ENCODE results near the gene MARCKSL1. TPM values are rescaled to one million over a fixed set of nuclear protein-coding genes. Genes with fewer than 3 reads are reported as not detected.

The MARCKSL1 gene
- total and polyA plus RNA-seq, 2 donors (not counting 1 experiment from before 2014, with no cell fraction given), result 73.2 to 106 TPM

- DNase-seq, result no peak
- H4K20me1 ChIP-seq (ENCODE audit: control insufficient read depth, insufficient read depth, low read length, poor library complexity, severe bottlenecking), result peaks cover 38% of the 10 kb centered on the region
- ChIA-PET CTCF (interaction anchor here (1.0 to 6.2 kb wide), 10 partner anchors 10 to 116 kb away, joined by 3 to 71 read pairs (median 5); partner anchors contain the start of gene BSDC1), POLR2A (interaction anchor here (0.5 to 1.4 kb wide), 3 partner anchors 10 to 75 kb away, joined by 3 to 8 read pairs (median 3); no protein-coding TSS in a partner anchor)
- H2AFZ ChIP-seq (ENCODE audit: insufficient read depth, low read depth, low read length, poor library complexity, severe bottlenecking), result no peak overlapping the region
- no peak overlapping the region for H3K4me2 ChIP-seq (replicated peaks; ENCODE audit: low read depth, low read length, poor library complexity, severe bottlenecking)
- intact Hi-C loops (cut with micrococcal nuclease), result no loop called here
- no peaks in the 10 kb centered on the region for H3K27me3 Mint-ChIP-seq
- no peak overlapping the region for H3K4me3 Mint-ChIP-seq
- H3K4me1 Mint-ChIP-seq, result peaks cover 37% of the 10 kb centered on the region
- H3K79me2 ChIP-seq (ENCODE audit: control insufficient read depth, insufficient read depth, low read length), result peaks cover 22% of the 10 kb centered on the region
- H3K9me3 Mint-ChIP-seq (ENCODE audit: insufficient read depth), result no peaks in the 10 kb centered on the region
- peaks cover 30 to 32% of the 10 kb centered on the region in 2 donors for H3K4me1 ChIP-seq (ENCODE audit: control insufficient read depth in 2 of 2, insufficient read depth in 2 of 2, low read length in 2 of 2)
- TF ChIP-seq CTCF (IDR thresholded peaks at IDR 0.05), result no peak
- no peak for TF ChIP-seq EZH2 (IDR thresholded peaks at IDR 0.05; ENCODE audit: borderline replicate concordance, insufficient read depth, low read depth, low read length, poor library complexity, severe bottlenecking)
- H3K9me3 ChIP-seq (ENCODE audit: control extremely low read depth in 1 of 3, control insufficient read depth in 2 of 3, insufficient read depth in 1 of 3, low read length in 2 of 3), result no peaks in the 10 kb centered on the region
- H3K27ac Mint-ChIP-seq, result peak overlapping the region; percentile 50
- H3K36me3 ChIP-seq (replicated peaks in 1 of 2; ENCODE audit: control extremely low read depth in 1 of 2, control insufficient read depth in 1 of 2, extremely low read depth in 1 of 2, insufficient read depth in 2 of 2, low read length in 1 of 2), result peaks cover 1 to 61% of the 10 kb centered on the region in 2 experiments
- H3K27ac ChIP-seq (ENCODE audit: low read length in 2 of 2), result no peak overlapping the region
- 90% methylated on average over 3 of the region's 3 CpGs for WGBS (ENCODE audit: insufficient coverage)
- ATAC-seq (ENCODE audit: low read depth), result no peak
- H3K4me3 ChIP-seq (ENCODE audit: control extremely low read depth in 1 of 5, extremely low read depth in 1 of 5, insufficient read depth in 1 of 5, low read depth in 2 of 5, low read length in 4 of 5), result no peak overlapping the region
- no peaks in the 10 kb centered on the region for H3K27me3 ChIP-seq (replicated peaks in 1 of 4; ENCODE audit: control extremely low read depth in 1 of 4, control insufficient read depth in 3 of 4, insufficient read depth in 4 of 4, low read length in 3 of 4)
- H3K9ac ChIP-seq (ENCODE audit: low read length), result no peak overlapping the region
These were observed 3.5 kb downstream of the MARCKSL1 start for GRCh38 chr1:32332290-32333079.

- peaks cover 21 to 23% of the 10 kb centered on the region in 2 donors for H3K4me1 ChIP-seq (ENCODE audit: control insufficient read depth in 2 of 2, insufficient read depth in 2 of 2, low read length in 2 of 2)
- WGBS (ENCODE audit: insufficient coverage), result 93% methylated on average over 12 of the region's 12 CpGs
- H3K9me3 ChIP-seq (ENCODE audit: control extremely low read depth in 1 of 3, control insufficient read depth in 2 of 3, insufficient read depth in 1 of 3, low read length in 2 of 3), result no peaks in the 10 kb centered on the region
- no peak overlapping the region for H3K4me3 ChIP-seq (ENCODE audit: control extremely low read depth in 1 of 5, extremely low read depth in 1 of 5, insufficient read depth in 1 of 5, low read depth in 2 of 5, low read length in 4 of 5)
- DNase-seq, result no peak
- no peak for TF ChIP-seq CTCF (IDR thresholded peaks at IDR 0.05)
- TF ChIP-seq EZH2 (IDR thresholded peaks at IDR 0.05; ENCODE audit: borderline replicate concordance, insufficient read depth, low read depth, low read length, poor library complexity, severe bottlenecking), result no peak
- H2AFZ ChIP-seq (ENCODE audit: insufficient read depth, low read depth, low read length, poor library complexity, severe bottlenecking), result no peak overlapping the region
- H3K27me3 ChIP-seq (replicated peaks in 1 of 4; ENCODE audit: control extremely low read depth in 1 of 4, control insufficient read depth in 3 of 4, insufficient read depth in 4 of 4, low read length in 3 of 4), result no peaks in the 10 kb centered on the region
- H3K9ac ChIP-seq (ENCODE audit: low read length), result no peak overlapping the region
- intact Hi-C loops (cut with micrococcal nuclease), result no loop called here
- peaks cover 1 to 69% of the 10 kb centered on the region in 2 experiments for H3K36me3 ChIP-seq (replicated peaks in 1 of 2; ENCODE audit: control extremely low read depth in 1 of 2, control insufficient read depth in 1 of 2, extremely low read depth in 1 of 2, insufficient read depth in 2 of 2, low read length in 1 of 2)
- H3K4me1 Mint-ChIP-seq, result peaks cover 28% of the 10 kb centered on the region
- H3K4me2 ChIP-seq (replicated peaks; ENCODE audit: low read depth, low read length, poor library complexity, severe bottlenecking), result no peak overlapping the region
- ATAC-seq (ENCODE audit: low read depth), result no peak
- POLR2A ChIA-PET, result interaction anchor here (0.5 to 1.3 kb wide), 2 partner anchors 10 to 11 kb away, joined by 3 to 4 read pairs; no protein-coding TSS in a partner anchor
- H3K27ac Mint-ChIP-seq, result peak overlapping the region; percentile 57
- H3K9me3 Mint-ChIP-seq (ENCODE audit: insufficient read depth), result no peaks in the 10 kb centered on the region
- H3K79me2 ChIP-seq (ENCODE audit: control insufficient read depth, insufficient read depth, low read length), result peaks cover 30% of the 10 kb centered on the region
- H3K27ac ChIP-seq (ENCODE audit: low read length in 2 of 2), result no peak overlapping the region
- H3K4me3 Mint-ChIP-seq, result no peak overlapping the region
- H4K20me1 ChIP-seq (ENCODE audit: control insufficient read depth, insufficient read depth, low read length, poor library complexity, severe bottlenecking), result peaks cover 29% of the 10 kb centered on the region
- CTCF ChIA-PET, result interaction anchor here (0.9 to 1.5 kb wide), 7 partner anchors 10 to 116 kb away, joined by 3 to 6 read pairs (median 4); no protein-coding TSS in a partner anchor
- H3K27me3 Mint-ChIP-seq, result no peaks in the 10 kb centered on the region
These were observed 4.5 kb downstream of the MARCKSL1 start for GRCh38 chr1:32331549-32331948.

Measured in B cell (primary cell).